ENCODE data around the gene CAP2.
"Not testable (repeated sequence)": the region's sequence is repeated elsewhere in the genome, so short reads cannot be mapped to it uniquely, and the experiment has no call there.

CAP2 gene

GRCh38 chr6:17506531-17506930 is 113.1 kb downstream of the CAP2 start:
- no peak for DNase-seq

GRCh38 chr6:17506962-17507361 is 113.6 kb downstream of the CAP2 start:
- no peak for DNase-seq

GRCh38 chr6:17511084-17511483 is 117.7 kb downstream of the CAP2 start:
- no peak for DNase-seq

- DNase-seq = no peak
Measured at GRCh38 chr6:17511580-17511979, 118.2 kb downstream of the CAP2 start.

GRCh38 chr6:17519120-17519519 is 125.7 kb downstream of the CAP2 start:
- DNase-seq = no peak

GRCh38 chr6:17525637-17526036 is 132.2 kb downstream of the CAP2 start:
- no peak for DNase-seq

GRCh38 chr6:17527076-17527475 is 133.7 kb downstream of the CAP2 start:
- no peak for DNase-seq

GRCh38 chr6:17530321-17530835 is 137.0 kb downstream of the CAP2 start:
- DNase-seq = no peak

GRCh38 chr6:17536586-17536985 is 143.2 kb downstream of the CAP2 start:
- no peak for DNase-seq

- no peak for DNase-seq
Measured at GRCh38 chr6:17542243-17542642, 148.8 kb downstream of the CAP2 start.

GRCh38 chr6:17545681-17546080 is 152.3 kb downstream of the CAP2 start:
- not testable (repeated sequence) for DNase-seq

- DNase-seq = no peak
Measured at GRCh38 chr6:17551383-17551958, 158.1 kb downstream of the CAP2 start.

GRCh38 chr6:17552861-17553260 is 159.5 kb downstream of the CAP2 start:
- no peak for DNase-seq

- DNase-seq = no peak
Measured at GRCh38 chr6:17556014-17556413, 162.6 kb downstream of the CAP2 start.

GRCh38 chr6:17562636-17563035 is 169.2 kb downstream of the CAP2 start:
- DNase-seq = no peak

GRCh38 chr6:17565399-17565798 is 172.0 kb downstream of the CAP2 start:
- DNase-seq = no peak

GRCh38 chr6:17574866-17575560 is 181.6 kb downstream of the CAP2 start:
- no peak for DNase-seq

GRCh38 chr6:17577059-17577458 is 183.7 kb downstream of the CAP2 start:
- DNase-seq = no peak

GRCh38 chr6:17580518-17581048 is 187.2 kb downstream of the CAP2 start:
- no peak for DNase-seq

- DNase-seq = not testable (repeated sequence)
Measured at GRCh38 chr6:17581282-17581681, 187.9 kb downstream of the CAP2 start.

- DNase-seq = no peak
Measured at GRCh38 chr6:17583811-17584210, 190.4 kb downstream of the CAP2 start.

GRCh38 chr6:17584241-17584803 is 190.9 kb downstream of the CAP2 start:
- peak; percentile 54 for DNase-seq

- DNase-seq = no peak
Measured at GRCh38 chr6:17585766-17586490, 192.5 kb downstream of the CAP2 start.
